ENCODE results near the gene USP37. TPM values are rescaled to one million over a fixed set of nuclear protein-coding genes. Genes with fewer than 3 reads are reported as not detected.
"Not testable (repeated sequence)": the region's sequence is repeated elsewhere in the genome, so short reads cannot be mapped to it uniquely, and the experiment has no call there.

USP37 gene
- total RNA-seq, 1 donor from 2014 or later = 17.7 TPM

GRCh38 chr2:218557941-218558340 lies 10.2 kb downstream of the USP37 start:
- Histone ChIP-seq H3K36me3 (ENCODE audit: control insufficient read depth in 3 of 3, insufficient read depth in 3 of 3, low read length in 3 of 3) (peaks cover 13 to 48% (median 32%) of the 10 kb centered on the region in 3 donors), H3K4me1 (ENCODE audit: control insufficient read depth in 3 of 3, insufficient read depth in 3 of 3, low read length in 3 of 3) (no peaks in the 10 kb centered on the region), H3K9me3 (ENCODE audit: control insufficient read depth in 3 of 3, low read length in 3 of 3) (no peaks in the 10 kb centered on the region), H3K27me3 (ENCODE audit: control insufficient read depth in 3 of 3, insufficient read depth in 3 of 3, low read length in 3 of 3) (no peaks in the 10 kb centered on the region), H3K27ac (ENCODE audit: low read depth, low read length) (no peak overlapping the region), H3K4me3 (ENCODE audit: low read length in 3 of 3) (no peak overlapping the region), H3K9ac (ENCODE audit: low read depth in 1 of 3, low read length in 3 of 3) (no peak overlapping the region)

GRCh38 chr2:218555527-218555926 lies 12.6 kb downstream of the USP37 start:
- H3K27me3 ChIP-seq (ENCODE audit: control insufficient read depth in 3 of 3, insufficient read depth in 3 of 3, low read length in 3 of 3) = no peaks in the 10 kb centered on the region
- peak overlapping the region in 1 of 3 donors; percentile 6 for H3K9ac ChIP-seq (ENCODE audit: low read depth in 1 of 3, low read length in 3 of 3)
- H3K36me3 ChIP-seq (ENCODE audit: control insufficient read depth in 3 of 3, insufficient read depth in 3 of 3, low read length in 3 of 3) = peaks cover 14 to 47% (median 43%) of the 10 kb centered on the region in 3 donors
- no peaks in the 10 kb centered on the region for H3K4me1 ChIP-seq (ENCODE audit: control insufficient read depth in 3 of 3, insufficient read depth in 3 of 3, low read length in 3 of 3)
- no peak overlapping the region for H3K4me3 ChIP-seq (ENCODE audit: low read length in 3 of 3)
- no peak overlapping the region for H3K27ac ChIP-seq (ENCODE audit: low read depth, low read length)
- H3K9me3 ChIP-seq (ENCODE audit: control insufficient read depth in 3 of 3, low read length in 3 of 3) = no peaks in the 10 kb centered on the region

- H3K4me1 ChIP-seq (ENCODE audit: control insufficient read depth in 3 of 3, insufficient read depth in 3 of 3, low read length in 3 of 3); H3K9ac ChIP-seq (ENCODE audit: low read depth in 1 of 3, low read length in 3 of 3); H3K9me3 ChIP-seq (ENCODE audit: control insufficient read depth in 3 of 3, low read length in 3 of 3); H3K27me3 ChIP-seq (ENCODE audit: control insufficient read depth in 3 of 3, insufficient read depth in 3 of 3, low read length in 3 of 3); H3K4me3 ChIP-seq (ENCODE audit: low read length in 3 of 3); H3K27ac ChIP-seq (ENCODE audit: low read depth, low read length): not testable (repeated sequence)
- H3K36me3 ChIP-seq (ENCODE audit: control insufficient read depth in 3 of 3, insufficient read depth in 3 of 3, low read length in 3 of 3) = peaks cover 12 to 42% (median 35%) of the 10 kb centered on the region in 3 donors
Observed at GRCh38 chr2:218554225-218554624, 13.9 kb downstream of the USP37 start.

DNA sequence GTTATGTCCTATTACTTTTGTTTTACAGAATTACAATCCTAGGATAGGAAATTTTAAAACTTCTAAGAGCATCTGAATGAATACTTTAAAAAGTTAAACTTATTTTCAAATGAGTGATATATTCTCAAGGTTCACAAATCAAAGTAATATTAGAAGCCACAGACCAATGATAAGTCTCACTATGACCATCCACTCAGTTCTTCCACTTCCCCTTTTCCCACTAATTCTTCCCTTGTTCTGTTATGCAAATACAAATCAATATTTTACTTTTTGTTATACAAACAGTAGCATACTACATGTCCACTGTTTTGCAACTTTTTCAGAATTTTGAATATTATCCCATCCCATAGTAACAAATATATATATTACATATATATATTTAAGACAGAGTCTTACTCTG lies 20.2 kb downstream of the USP37 start:
- Histone ChIP-seq H3K36me3 (ENCODE audit: control insufficient read depth in 3 of 3, insufficient read depth in 3 of 3, low read length in 3 of 3) (peaks cover 8 to 48% (median 47%) of the 10 kb centered on the region in 3 donors), H3K4me1 (ENCODE audit: control insufficient read depth in 3 of 3, insufficient read depth in 3 of 3, low read length in 3 of 3) (no peaks in the 10 kb centered on the region), H3K27ac (ENCODE audit: low read depth, low read length) (no peak overlapping the region), H3K9ac (ENCODE audit: low read depth in 1 of 3, low read length in 3 of 3) (no peak overlapping the region), H3K4me3 (ENCODE audit: low read length in 3 of 3) (no peak overlapping the region), H3K9me3 (ENCODE audit: control insufficient read depth in 3 of 3, low read length in 3 of 3) (no peaks in the 10 kb centered on the region), H3K27me3 (ENCODE audit: control insufficient read depth in 3 of 3, insufficient read depth in 3 of 3, low read length in 3 of 3) (no peaks in the 10 kb centered on the region)

DNA sequence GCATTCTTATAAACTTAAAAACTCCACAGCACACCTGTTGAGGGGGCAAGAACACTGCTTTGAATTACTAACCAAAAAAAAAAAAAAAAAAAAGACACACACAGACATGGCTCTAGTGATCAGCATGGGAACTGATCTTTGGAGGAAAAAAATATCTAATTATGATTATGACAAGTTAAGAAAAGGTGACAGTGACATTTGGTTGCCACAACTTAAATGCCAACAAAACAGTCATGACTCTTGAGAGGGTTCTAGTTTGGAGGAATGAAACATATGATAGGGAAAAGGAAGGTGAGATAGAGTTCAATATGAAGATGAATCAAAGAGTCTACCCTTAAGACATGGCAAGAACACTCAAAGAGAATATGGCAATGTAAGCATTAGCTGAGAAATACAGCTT lies 20.6 kb downstream of the USP37 start:
- peaks cover 7 to 49% (median 44%) of the 10 kb centered on the region in 3 donors for H3K36me3 ChIP-seq (ENCODE audit: control insufficient read depth in 3 of 3, insufficient read depth in 3 of 3, low read length in 3 of 3)
- no peak overlapping the region for H3K27ac ChIP-seq (ENCODE audit: low read depth, low read length)
- H3K9me3 ChIP-seq (ENCODE audit: control insufficient read depth in 3 of 3, low read length in 3 of 3) = no peaks in the 10 kb centered on the region
- no peaks in the 10 kb centered on the region for H3K4me1 ChIP-seq (ENCODE audit: control insufficient read depth in 3 of 3, insufficient read depth in 3 of 3, low read length in 3 of 3)
- H3K9ac ChIP-seq (ENCODE audit: low read depth in 1 of 3, low read length in 3 of 3) = no peak overlapping the region
- no peaks in the 10 kb centered on the region for H3K27me3 ChIP-seq (ENCODE audit: control insufficient read depth in 3 of 3, insufficient read depth in 3 of 3, low read length in 3 of 3)
- H3K4me3 ChIP-seq (ENCODE audit: low read length in 3 of 3) = no peak overlapping the region

DNA sequence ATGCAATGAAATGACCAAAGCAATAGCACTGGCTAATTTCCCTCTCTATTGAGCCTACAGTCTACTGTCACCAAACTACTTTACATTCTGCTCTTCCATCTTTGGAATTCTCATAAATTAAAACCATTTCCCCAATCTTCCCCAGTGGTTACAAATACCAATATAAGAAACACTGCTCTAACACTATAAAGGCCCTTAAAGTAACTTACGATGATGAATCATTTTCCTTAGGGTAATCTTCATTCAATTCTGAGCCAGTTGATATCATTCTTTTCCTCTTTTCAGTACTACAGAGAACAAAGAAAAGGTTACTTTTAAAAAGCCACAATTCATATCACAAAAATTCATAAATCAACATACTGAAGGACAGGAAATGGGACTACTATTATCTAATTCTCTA lies 22.1 kb downstream of the USP37 start:
- Histone ChIP-seq H3K27ac (ENCODE audit: low read depth, low read length) (no peak overlapping the region), H3K9me3 (ENCODE audit: control insufficient read depth in 3 of 3, low read length in 3 of 3) (no peaks in the 10 kb centered on the region), H3K27me3 (ENCODE audit: control insufficient read depth in 3 of 3, insufficient read depth in 3 of 3, low read length in 3 of 3) (no peaks in the 10 kb centered on the region), H3K36me3 (ENCODE audit: control insufficient read depth in 3 of 3, insufficient read depth in 3 of 3, low read length in 3 of 3) (peaks cover 12 to 55% (median 36%) of the 10 kb centered on the region in 3 donors), H3K4me1 (ENCODE audit: control insufficient read depth in 3 of 3, insufficient read depth in 3 of 3, low read length in 3 of 3) (no peaks in the 10 kb centered on the region), H3K4me3 (ENCODE audit: low read length in 3 of 3) (no peak overlapping the region), H3K9ac (ENCODE audit: low read depth in 1 of 3, low read length in 3 of 3) (no peak overlapping the region)

GRCh38 chr2:218540015-218540414 lies 28.1 kb downstream of the USP37 start:
- Histone ChIP-seq H3K4me1 (ENCODE audit: control insufficient read depth in 3 of 3, insufficient read depth in 3 of 3, low read length in 3 of 3) (no peaks in the 10 kb centered on the region), H3K9me3 (ENCODE audit: control insufficient read depth in 3 of 3, low read length in 3 of 3) (no peaks in the 10 kb centered on the region), H3K36me3 (ENCODE audit: control insufficient read depth in 3 of 3, insufficient read depth in 3 of 3, low read length in 3 of 3) (peaks cover 8 to 46% (median 27%) of the 10 kb centered on the region in 3 donors), H3K27ac (ENCODE audit: low read depth, low read length) (no peak overlapping the region), H3K9ac (ENCODE audit: low read depth in 1 of 3, low read length in 3 of 3) (no peak overlapping the region), H3K4me3 (ENCODE audit: low read length in 3 of 3) (no peak overlapping the region), H3K27me3 (ENCODE audit: control insufficient read depth in 3 of 3, insufficient read depth in 3 of 3, low read length in 3 of 3) (no peaks in the 10 kb centered on the region)

DNA sequence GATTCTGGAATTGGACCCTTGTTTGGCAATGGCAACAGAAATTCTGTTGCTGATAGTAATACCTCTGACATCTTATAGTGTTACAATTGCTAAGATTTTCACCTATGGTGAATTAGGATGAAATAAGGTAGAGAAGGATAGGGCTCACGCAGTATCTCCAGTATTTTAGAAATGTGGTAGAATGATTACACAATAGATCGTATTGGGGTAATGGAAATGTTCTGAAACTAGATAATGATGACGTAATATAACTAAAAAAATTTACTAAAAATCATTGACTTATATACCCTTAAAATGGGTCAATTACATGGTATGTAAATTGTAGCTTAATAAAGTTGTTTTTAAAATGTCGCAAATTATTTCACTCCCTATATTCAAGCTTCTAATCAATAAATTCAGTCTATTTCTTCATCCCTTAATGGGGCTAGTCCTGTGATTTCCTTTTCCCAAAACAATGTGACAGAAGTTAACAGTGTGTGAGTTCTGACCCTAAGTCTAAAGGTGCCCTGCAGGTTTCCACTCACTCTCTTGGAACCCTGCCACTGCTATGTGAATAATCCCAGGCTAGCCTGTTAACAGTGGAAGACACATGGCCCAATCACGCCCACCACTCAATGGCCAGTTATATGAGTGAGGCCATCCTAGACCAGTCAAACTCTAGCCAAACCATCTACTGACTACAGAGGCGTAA lies 31.2 kb downstream of the USP37 start:
- no peak overlapping the region for H3K27ac ChIP-seq (ENCODE audit: low read depth, low read length)
- H3K9me3 ChIP-seq (ENCODE audit: control insufficient read depth in 3 of 3, low read length in 3 of 3) = no peaks in the 10 kb centered on the region
- H3K27me3 ChIP-seq (ENCODE audit: control insufficient read depth in 3 of 3, insufficient read depth in 3 of 3, low read length in 3 of 3) = no peaks in the 10 kb centered on the region
- no peaks in the 10 kb centered on the region for H3K4me1 ChIP-seq (ENCODE audit: control insufficient read depth in 3 of 3, insufficient read depth in 3 of 3, low read length in 3 of 3)
- no peak overlapping the region for H3K4me3 ChIP-seq (ENCODE audit: low read length in 3 of 3)
- no peak overlapping the region for H3K9ac ChIP-seq (ENCODE audit: low read depth in 1 of 3, low read length in 3 of 3)
- peaks cover 6 to 46% (median 22%) of the 10 kb centered on the region in 3 donors for H3K36me3 ChIP-seq (ENCODE audit: control insufficient read depth in 3 of 3, insufficient read depth in 3 of 3, low read length in 3 of 3)

DNA sequence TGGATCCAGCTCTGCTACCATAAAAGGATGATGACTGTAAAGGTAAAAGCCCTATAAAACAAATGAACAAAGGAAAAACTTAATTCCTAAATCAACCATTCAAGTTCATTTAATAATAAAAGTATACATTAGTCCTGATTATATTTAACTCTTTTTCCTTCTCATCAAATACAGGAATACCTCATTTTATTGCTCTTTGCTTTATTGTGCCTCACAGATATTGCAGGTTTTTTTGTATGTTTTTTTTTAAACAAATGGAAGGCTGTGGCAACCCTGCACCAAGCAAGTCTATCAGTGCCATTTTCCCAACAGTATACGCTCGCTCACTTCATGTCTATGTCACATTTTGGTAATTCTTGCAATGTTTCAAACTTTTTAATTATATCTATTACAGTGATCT lies 38.2 kb downstream of the USP37 start:
- Histone ChIP-seq H3K4me3 (ENCODE audit: low read length in 3 of 3) (no peak overlapping the region), H3K27me3 (ENCODE audit: control insufficient read depth in 3 of 3, insufficient read depth in 3 of 3, low read length in 3 of 3) (no peaks in the 10 kb centered on the region), H3K27ac (ENCODE audit: low read depth, low read length) (no peak overlapping the region), H3K9ac (ENCODE audit: low read depth in 1 of 3, low read length in 3 of 3) (no peak overlapping the region), H3K4me1 (ENCODE audit: control insufficient read depth in 3 of 3, insufficient read depth in 3 of 3, low read length in 3 of 3) (no peaks in the 10 kb centered on the region), H3K36me3 (ENCODE audit: control insufficient read depth in 3 of 3, insufficient read depth in 3 of 3, low read length in 3 of 3) (peaks cover 10 to 41% (median 36%) of the 10 kb centered on the region in 3 donors), H3K9me3 (ENCODE audit: control insufficient read depth in 3 of 3, low read length in 3 of 3) (no peaks in the 10 kb centered on the region)

DNA sequence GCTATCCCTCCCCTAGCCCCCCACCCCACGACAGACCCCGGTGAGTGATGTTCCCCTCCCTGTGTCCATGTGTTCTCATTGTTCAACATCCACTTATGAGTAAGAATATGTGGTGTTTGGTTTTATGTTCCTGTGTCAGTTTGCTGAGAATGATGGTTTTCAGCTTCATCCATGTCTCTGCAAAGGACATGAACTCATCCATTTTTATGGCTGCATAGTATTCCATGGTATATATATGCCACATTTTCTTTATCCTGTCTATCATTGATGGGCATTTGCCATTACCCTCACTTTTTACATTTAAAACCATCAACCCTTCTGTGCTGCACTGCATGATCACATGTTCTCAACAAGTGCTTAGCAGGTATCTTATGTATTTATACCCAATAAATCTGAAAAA lies 39.7 kb downstream of the USP37 start:
- not testable (repeated sequence) for H3K9ac ChIP-seq (ENCODE audit: low read depth in 1 of 3, low read length in 3 of 3); H3K27me3 ChIP-seq (ENCODE audit: control insufficient read depth in 3 of 3, insufficient read depth in 3 of 3, low read length in 3 of 3); H3K9me3 ChIP-seq (ENCODE audit: control insufficient read depth in 3 of 3, low read length in 3 of 3); H3K4me3 ChIP-seq (ENCODE audit: low read length in 3 of 3); H3K27ac ChIP-seq (ENCODE audit: low read depth, low read length); H3K4me1 ChIP-seq (ENCODE audit: control insufficient read depth in 3 of 3, insufficient read depth in 3 of 3, low read length in 3 of 3)
- peaks cover 10 to 38% (median 36%) of the 10 kb centered on the region in 3 donors for H3K36me3 ChIP-seq (ENCODE audit: control insufficient read depth in 3 of 3, insufficient read depth in 3 of 3, low read length in 3 of 3)
